ENCODE data around the gene RPS19.

GRCh38 chr19:41917676-41918075 is 57.6 kb downstream of the RPS19 start:
- TF ChIP-seq POLR2AphosphoS5 (IDR thresholded peaks at IDR 0.05), result no peak
- TF ChIP-seq CTCF (IDR thresholded peaks at IDR 0.05), result no peak

Measured in upper lobe of left lung (tissue), 4 donors.